Sigmoid colon (tissue), 7 donors: ENCODE results near the gene SPON2. TPM values are rescaled to one million over a fixed set of nuclear protein-coding genes. Genes with fewer than 3 reads are reported as not detected.

ENCODE experiments used
- DNase-seq: peaks from one replicate; pipeline ENCODE4 v3.0.0-alpha.2; 2019
- H3K27ac ChIP-seq, 4 donors: fragments of 200-600 bp; sonication (generic); one replicate each; pipeline ENCODE4 v1.5.1; 2016 to 2019; ENCODE audit warnings: mild to moderate bottlenecking in 1 of 4
- H3K27me3 ChIP-seq, 3 donors: fragments of 200-600 bp; sonication (generic); one replicate each; pipeline ENCODE4 v1.5.1; 2019; ENCODE audit warnings: mild to moderate bottlenecking in 1 of 3
- H3K36me3 ChIP-seq, 4 donors: fragments of 200-600 bp; sonication (generic); one replicate each; pipeline ENCODE4 v1.5.1; 2016 to 2019
- H3K4me1 ChIP-seq, 4 donors: fragments of 200-600 bp; sonication (generic); one replicate each; pipeline ENCODE4 v1.5.1; 2017 to 2019
- H3K4me3 ChIP-seq, 4 donors: fragments of 200-600 bp; sonication (generic); one replicate each; pipeline ENCODE4 v1.5.1; 2017 to 2019; ENCODE audit warnings: mild to moderate bottlenecking in 2 of 4, moderate library complexity in 1 of 4
- H3K9me3 ChIP-seq, 4 donors: fragments of 200-600 bp in 3 of 4; sonication (generic) in 3 of 4; one replicate each; pipeline versions ENCODE4 v1.5.1 to v1.6.1; 2013 to 2019
- CTCF ChIP-seq, 4 experiments: fragments of 450-650 bp in 3 of 4; fragments of 200-600 bp in 1 of 4; IDR thresholded peaks; one replicate each; pipeline ENCODE4 v1.5.1; 2016 to 2019; ENCODE audit warnings: antibody characterized with exemption in 4 of 4, mild to moderate bottlenecking in 3 of 4, moderate library complexity in 2 of 4
- EP300 ChIP-seq, 4 donors: sonication (generic); formaldehyde crosslinking; IDR thresholded peaks; one replicate each; pipeline ENCODE4 v1.6.1; 2017; ENCODE audit warnings: antibody characterized with exemption in 4 of 4
- POLR2A ChIP-seq, 2 donors: fragments of 450-650 bp; IDR thresholded peaks; one replicate each; pipeline ENCODE4 v1.6.1; 2016; ENCODE audit warnings: antibody characterized with exemption in 2 of 2, mild to moderate bottlenecking in 2 of 2, moderate library complexity in 2 of 2
- POLR2AphosphoS5 ChIP-seq, 4 donors: sonication (generic); formaldehyde crosslinking; IDR thresholded peaks; one replicate each; pipeline ENCODE4 v1.6.1; 2017; ENCODE audit warnings: antibody characterized with exemption in 4 of 4
- WGBS, 2 donors: extraction: QIAGEN DNeasy Blood & Tissue Kit; methylation state at CpG; one replicate each; pipeline ENCODE4 v1.1.7; 2013; 5-methylcytosine and 5-hydroxymethylcytosine counted together
- intact Hi-C: fragments of 100-400 bp; cut with DNase I; formaldehyde crosslinking; loops from one replicate; pipeline ENCODE4 v1.15.1; 2023
- polyA plus RNA-seq, 3 donors: library from polyadenylated mRNA; stranded (reverse); fragments of 200-250 nt; gene quantifications; one replicate each; pipeline ENCODE4 v1.2.3, GENCODE V29; 2013
- total RNA-seq, 4 donors: library from RNA; depleted of rRNA; stranded (reverse); fragments of >200 nt; gene quantifications; one replicate each; pipeline ENCODE4 v1.1.0, GENCODE V29; 2016
- donor health status: healthy with polysubstance abuse.
- donor health status: Bipolar disorder and iron deficiency.
- donor health status: healthy.

SPON2 gene
- total and polyA plus RNA-seq, 7 donors = 8.6 to 165 (median 33.6) TPM

- Histone ChIP-seq H3K9me3 (no peaks in the 10 kb centered on the region), H3K27me3 (no peaks in the 10 kb centered on the region), H3K4me1 (peaks cover 0 to 46% (median 43%) of the 10 kb centered on the region in 4 donors), H3K36me3 (no peaks in the 10 kb centered on the region), H3K4me3 (peak overlapping the region in 3 of 4 donors; percentile 13 to 36 (median 14)), H3K27ac (peak overlapping the region; percentile 84 to 96 (median 87))
- DNase-seq = peak; percentile 94
- 75 to 81% methylated on average over 52 of the region's 52 CpGs for WGBS, 2 donors
- intact Hi-C loops = no loop called here
- TF ChIP-seq EP300 (IDR thresholded peaks at IDR 0.05) = peak in 1 of 4 donors; percentile 16
- no peak for TF ChIP-seq CTCF (IDR thresholded peaks at IDR 0.05)
- peak; percentile 30 to 60 (median 57) for TF ChIP-seq POLR2AphosphoS5 (IDR thresholded peaks at IDR 0.05)
- no peak for TF ChIP-seq POLR2A (IDR thresholded peaks at IDR 0.05)
Measured at GRCh38 chr4:1194010-1194900, 21.9 kb upstream of the SPON2 start.

- H3K27me3 ChIP-seq = no peaks in the 10 kb centered on the region
- peak; percentile 58 for DNase-seq
- intact Hi-C loops = no loop called here
- peak overlapping the region; percentile 84 to 96 (median 87) for H3K27ac ChIP-seq
- H3K4me1 ChIP-seq = peaks cover 0 to 50% (median 44%) of the 10 kb centered on the region in 4 donors
- peak overlapping the region in 1 of 4 donors; percentile 13 for H3K4me3 ChIP-seq
- H3K36me3 ChIP-seq = no peaks in the 10 kb centered on the region
- 48 to 61% methylated on average over 28 of the region's 28 CpGs for WGBS, 2 donors
- H3K9me3 ChIP-seq = no peaks in the 10 kb centered on the region
- no peak for TF ChIP-seq POLR2A (IDR thresholded peaks at IDR 0.05)
- no peak for TF ChIP-seq EP300 (IDR thresholded peaks at IDR 0.05)
- TF ChIP-seq POLR2AphosphoS5 (IDR thresholded peaks at IDR 0.05) = no peak
Measured at GRCh38 chr4:1193206-1194009, 21.0 kb upstream of the SPON2 start.

DNA sequence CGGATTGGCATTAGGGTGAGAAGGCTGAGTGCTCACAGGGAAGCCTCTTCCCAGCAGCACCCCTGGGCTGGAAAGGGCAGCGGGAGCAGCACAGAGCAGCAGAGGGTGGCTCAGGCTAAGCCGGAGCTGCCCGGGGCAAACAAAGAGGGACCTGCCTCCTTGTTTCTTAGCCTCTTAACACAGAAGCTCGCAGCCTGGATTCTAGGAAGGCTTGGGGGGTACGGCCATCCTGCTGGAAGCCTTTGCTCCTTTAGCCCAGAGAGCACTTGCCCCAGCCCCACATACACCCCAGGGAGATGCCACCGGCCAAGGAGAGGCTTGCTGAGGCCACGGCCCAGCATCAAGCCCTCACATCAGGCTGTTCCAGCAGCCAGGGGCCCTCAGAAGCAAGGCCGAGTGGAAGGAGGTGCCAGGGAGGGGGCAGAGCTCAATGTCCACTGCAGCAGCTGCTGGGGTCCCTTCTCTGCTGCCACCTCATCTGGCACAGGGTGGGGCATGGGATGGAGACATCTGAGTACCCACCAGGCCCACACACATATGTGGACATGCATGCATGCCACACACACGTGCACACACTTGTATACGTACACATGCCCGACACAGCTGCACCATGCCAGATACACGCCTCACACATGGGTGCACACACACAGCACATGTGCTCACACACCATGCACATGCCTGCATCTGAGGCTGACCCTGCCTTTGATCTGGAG lies 20.3 kb upstream of the SPON2 start:
- Histone ChIP-seq H3K4me1 (peaks cover 0 to 58% (median 44%) of the 10 kb centered on the region in 4 donors), H3K4me3 (no peak overlapping the region), H3K36me3 (no peaks in the 10 kb centered on the region), H3K27ac (peak overlapping the region; percentile 81 to 96 (median 87)), H3K27me3 (no peaks in the 10 kb centered on the region), H3K9me3 (no peaks in the 10 kb centered on the region)
- peak; percentile 72 for DNase-seq
- 59 to 76% methylated on average over 13 of the region's 13 CpGs for WGBS, 2 donors
- TF ChIP-seq EP300 (IDR thresholded peaks at IDR 0.05) (no peak), POLR2AphosphoS5 (IDR thresholded peaks at IDR 0.05) (no peak), POLR2A (IDR thresholded peaks at IDR 0.05) (no peak), CTCF (IDR thresholded peaks at IDR 0.05) (no peak)
- intact Hi-C loops = no loop called here

DNA sequence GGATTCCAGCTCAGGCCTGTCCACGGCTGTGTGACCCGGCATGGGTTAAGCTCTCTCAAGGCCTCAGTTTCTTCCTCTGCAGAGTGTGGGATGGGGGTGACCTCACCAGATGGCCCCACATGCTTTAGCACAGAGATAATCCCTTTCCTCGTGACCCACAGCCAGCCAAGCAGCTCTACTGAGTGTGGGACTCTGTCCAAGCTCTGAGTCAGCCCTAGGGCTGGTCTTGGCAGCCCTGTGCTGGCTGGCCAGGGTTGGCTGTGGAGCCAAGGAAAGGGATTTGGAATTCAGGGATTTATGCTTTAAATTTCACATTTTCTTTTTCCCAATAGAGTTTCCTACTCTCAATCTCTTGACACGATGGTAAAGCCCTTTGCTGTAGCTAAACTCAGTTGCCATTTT lies 19.7 kb upstream of the SPON2 start:
- TF ChIP-seq EP300 (IDR thresholded peaks at IDR 0.05) (peak in 1 of 4 donors; percentile 83), POLR2AphosphoS5 (IDR thresholded peaks at IDR 0.05) (peak; percentile 47 to 83 (median 56)), CTCF (IDR thresholded peaks at IDR 0.05) (no peak), POLR2A (IDR thresholded peaks at IDR 0.05) (no peak)
- Histone ChIP-seq H3K27ac (peak overlapping the region; percentile 81 to 96 (median 87)), H3K27me3 (no peaks in the 10 kb centered on the region), H3K4me1 (peaks cover 0 to 63% (median 44%) of the 10 kb centered on the region in 4 donors), H3K4me3 (no peak overlapping the region), H3K9me3 (no peaks in the 10 kb centered on the region), H3K36me3 (no peaks in the 10 kb centered on the region)
- DNase-seq = peak; percentile 97
- intact Hi-C loops = no loop called here
- 37 to 67% methylated on average over 4 of the region's 4 CpGs for WGBS, 2 donors
